GM19193 (cell line): ENCODE data around the gene ZNF764.

Experiments used
- POLR2A ChIP-seq: IDR thresholded peaks from 4 replicates; pipeline ENCODE4 v1.6.1; 2011; ENCODE audit not compliant: insufficient read depth, insufficient read length; ENCODE audit errors: extremely low read depth

The ZNF764 gene

GRCh38 chr16:30581457-30581856 lies 23.3 kb upstream of the ZNF764 start:
- no peak for TF ChIP-seq POLR2A

- no peak for TF ChIP-seq POLR2A
Observed at GRCh38 chr16:30574678-30575077, 16.5 kb upstream of the ZNF764 start.

GRCh38 chr16:30571445-30572322 lies 13.5 kb upstream of the ZNF764 start, which contains the start of gene ZNF688:
ZNF688 (minus strand) TSS chr16:30571714; CDS start chr16:30571629, 85 bp downstream.
- TF ChIP-seq POLR2A, result peak; percentile 62

- TF ChIP-seq POLR2A, result no peak
Observed at GRCh38 chr16:30570636-30571444, 12.7 kb upstream of the ZNF764 start.

GRCh38 chr16:30569746-30570635 lies 11.8 kb upstream of the ZNF764 start:
- no peak for TF ChIP-seq POLR2A

GRCh38 chr16:30569281-30569680 lies 11.1 kb upstream of the ZNF764 start:
- TF ChIP-seq POLR2A, result no peak

- no peak for TF ChIP-seq POLR2A
Observed at GRCh38 chr16:30567991-30568638, 9.9 kb upstream of the ZNF764 start.

- no peak for TF ChIP-seq POLR2A
Observed at GRCh38 chr16:30567160-30567990, 9.2 kb upstream of the ZNF764 start.

- no peak for TF ChIP-seq POLR2A
Observed at GRCh38 chr16:30566531-30566930, 8.4 kb upstream of the ZNF764 start.

GRCh38 chr16:30565984-30566383 lies 7.8 kb upstream of the ZNF764 start:
- TF ChIP-seq POLR2A, result no peak

- no peak for TF ChIP-seq POLR2A
Observed at GRCh38 chr16:30565526-30565925, 7.4 kb upstream of the ZNF764 start.

- TF ChIP-seq POLR2A, result no peak
Observed at GRCh38 chr16:30562021-30562420, 3.8 kb upstream of the ZNF764 start.

GRCh38 chr16:30561089-30561816 lies 3.1 kb upstream of the ZNF764 start:
- no peak for TF ChIP-seq POLR2A

- TF ChIP-seq POLR2A, result no peak
Observed at GRCh38 chr16:30559690-30560089, 1.5 kb upstream of the ZNF764 start.
